Central memory CD4-positive, alpha-beta T cell (primary cell): ENCODE data around the gene UFSP2.
"Not testable (repeated sequence)": the region's sequence is repeated elsewhere in the genome, so short reads cannot be mapped to it uniquely, and the experiment has no call there.

Experiments used
- DNase-seq: peaks from one replicate; pipeline ENCODE4 v3.0.0; 2022

Gene UFSP2

GRCh38 chr4:185381288-185382196 is 44.2 kb downstream of the UFSP2 start:
- no peak for DNase-seq

- DNase-seq: no peak
Observed at GRCh38 chr4:185380320-185380719, 45.4 kb downstream of the UFSP2 start.

GRCh38 chr4:185379326-185380295 is 46.2 kb downstream of the UFSP2 start:
- DNase-seq: no peak

GRCh38 chr4:185378264-185378663 is 47.5 kb downstream of the UFSP2 start:
- DNase-seq: no peak

DNA sequence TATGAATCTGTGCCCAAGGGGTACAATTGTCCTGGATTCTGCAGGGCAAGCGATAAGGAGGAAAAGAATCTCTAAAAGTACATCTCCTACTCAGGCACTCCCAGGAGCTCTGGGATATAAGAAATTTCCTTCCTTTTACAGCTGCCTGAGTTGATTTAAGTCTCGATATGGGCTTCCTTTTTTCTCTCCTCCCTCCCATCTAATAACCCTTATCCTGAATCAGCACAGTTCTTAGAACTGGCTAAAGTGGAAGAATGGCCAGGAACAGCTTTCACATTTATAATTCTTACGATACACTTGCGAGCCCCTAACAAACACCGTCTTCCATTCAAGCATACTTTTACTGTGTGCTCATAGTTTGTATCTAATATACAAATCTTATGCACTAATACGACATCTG is 51.2 kb downstream of the UFSP2 start:
- no peak for DNase-seq

DNA sequence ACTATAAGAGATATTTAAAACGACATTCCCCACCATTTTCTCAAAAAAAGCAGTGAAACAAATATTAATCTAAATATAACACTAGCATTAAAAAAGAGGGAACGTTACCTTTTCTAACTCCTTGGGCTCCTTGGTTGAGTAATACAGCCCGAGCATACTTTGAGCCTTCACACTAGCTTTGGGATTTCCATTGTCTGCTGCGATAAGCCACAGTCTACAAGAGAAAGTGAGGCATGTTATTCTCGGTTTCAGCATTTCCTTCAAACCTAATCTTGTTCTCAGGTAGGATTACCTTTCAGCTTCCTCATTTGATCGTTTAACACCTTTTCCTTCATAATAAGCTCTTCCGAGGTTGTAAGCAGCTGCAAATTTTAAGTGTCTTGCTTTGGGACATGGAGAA is 51.7 kb downstream of the UFSP2 start:
- no peak for DNase-seq

GRCh38 chr4:185371702-185372101 is 54.1 kb downstream of the UFSP2 start:
- DNase-seq: no peak

- DNase-seq: no peak
Observed at GRCh38 chr4:185370268-185370949, 55.4 kb downstream of the UFSP2 start.

DNA sequence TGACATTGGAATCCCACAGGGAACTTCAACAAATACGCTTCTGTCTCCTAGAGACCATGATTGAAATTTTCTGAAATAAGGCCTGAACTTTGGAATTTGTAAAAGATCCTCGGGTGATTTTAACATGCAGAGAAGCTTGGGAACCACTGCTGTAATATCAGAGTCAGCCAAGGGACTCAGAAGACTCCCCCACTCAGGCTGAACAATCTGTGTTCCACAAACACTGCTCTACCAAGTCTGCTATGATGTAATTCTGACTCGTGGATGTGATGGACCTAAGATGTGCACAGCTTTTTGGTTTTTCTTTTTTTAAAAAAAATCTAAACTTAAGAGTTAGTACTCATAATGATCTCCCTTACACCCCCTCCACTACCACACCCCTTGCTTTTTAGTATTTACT is 56.0 kb downstream of the UFSP2 start:
- no peak for DNase-seq

DNA sequence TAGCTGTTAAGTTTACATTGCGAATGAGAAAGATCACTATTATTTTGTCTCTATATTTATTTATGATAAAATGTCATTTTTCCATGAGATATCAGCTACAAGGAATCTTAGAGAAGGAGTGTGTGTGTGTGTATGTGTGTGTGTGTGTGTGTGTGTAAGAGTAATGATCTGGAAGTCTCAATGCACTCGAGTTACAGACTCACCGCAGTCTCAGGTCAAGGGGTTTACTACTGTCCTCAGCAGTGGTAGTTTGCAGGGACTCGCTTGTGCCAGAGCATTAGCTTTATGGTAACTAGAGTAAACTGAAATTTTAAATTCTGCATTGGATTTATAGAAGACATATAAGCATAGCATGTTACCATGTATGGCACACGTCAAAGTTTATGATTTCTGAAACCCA is 60.9 kb downstream of the UFSP2 start:
- DNase-seq: no peak

DNA sequence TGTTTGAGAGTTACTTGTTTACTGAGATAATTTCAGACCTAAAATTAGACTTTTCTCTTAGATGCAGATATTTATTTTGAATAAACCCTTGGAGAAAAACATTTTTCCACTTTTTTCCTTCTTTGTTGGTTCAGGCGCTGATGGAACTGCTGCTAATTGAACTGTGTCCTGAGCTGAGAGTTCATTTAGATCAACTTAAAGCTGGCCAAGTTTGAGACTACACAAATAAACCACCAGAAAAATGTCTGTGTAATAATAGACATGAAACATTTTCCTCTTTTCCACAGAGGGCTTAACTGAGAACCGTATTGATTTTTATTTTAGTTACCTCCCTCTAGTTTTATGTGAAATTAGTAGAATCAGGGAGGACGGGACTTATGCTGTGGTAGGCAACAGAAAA is 62.5 kb downstream of the UFSP2 start:
- no peak for DNase-seq

GRCh38 chr4:185362570-185362969 is 63.2 kb downstream of the UFSP2 start:
- DNase-seq: not testable (repeated sequence)

- DNase-seq: no peak
Observed at GRCh38 chr4:185361872-185362271, 63.9 kb downstream of the UFSP2 start.

DNA sequence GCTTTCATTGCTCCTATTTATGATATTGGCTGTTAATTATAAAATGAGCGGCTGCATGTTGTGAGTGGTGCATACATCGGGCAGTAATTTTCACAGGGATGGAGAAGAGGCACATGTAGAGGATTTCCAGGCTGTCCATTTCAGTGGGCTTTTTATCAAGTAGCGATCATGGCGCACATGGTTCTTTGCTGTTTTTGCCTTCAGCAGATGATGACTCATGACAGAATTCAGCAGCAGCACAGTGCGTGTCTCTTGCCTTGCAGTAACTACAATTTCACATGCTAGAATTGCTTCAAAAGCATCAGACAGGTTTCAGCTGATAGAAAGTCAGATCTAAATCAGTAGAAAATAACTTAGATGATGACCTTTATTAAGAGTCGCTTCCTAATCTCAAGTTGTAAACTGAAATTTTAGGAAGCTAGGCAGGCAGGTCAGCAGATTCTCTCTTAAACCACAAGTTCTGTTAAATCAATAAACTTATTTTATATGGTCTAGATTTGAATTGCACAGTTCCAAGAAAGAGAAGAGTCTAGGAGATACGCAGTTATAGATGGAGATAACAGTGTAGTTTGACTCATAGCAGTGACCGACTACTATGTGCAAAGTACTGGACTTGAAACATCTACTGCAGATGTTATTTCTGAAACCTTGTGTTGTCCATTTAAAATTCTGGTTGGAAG is 65.9 kb downstream of the UFSP2 start:
- no peak for DNase-seq

DNA sequence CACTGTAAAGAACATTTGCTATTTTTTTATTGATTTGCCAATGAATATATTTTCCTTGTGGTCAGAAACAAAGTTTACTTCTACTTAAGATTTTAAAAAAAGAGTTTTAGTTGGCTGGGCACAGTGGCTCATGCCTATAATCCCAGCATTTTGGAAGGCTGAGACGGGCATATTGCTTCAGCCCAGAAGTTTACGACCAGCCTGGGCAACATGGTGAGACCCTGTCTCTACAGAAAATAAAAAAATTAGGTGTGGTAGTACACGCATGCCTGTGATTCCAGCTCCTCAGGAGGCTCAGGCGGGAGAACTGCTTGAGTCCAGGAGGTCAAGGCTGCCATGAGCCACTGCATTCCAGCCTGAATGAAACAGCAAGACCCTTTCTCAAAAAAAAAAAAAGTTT is 66.8 kb downstream of the UFSP2 start:
- DNase-seq: no peak

GRCh38 chr4:185358514-185358913 is 67.2 kb downstream of the UFSP2 start:
- no peak for DNase-seq

GRCh38 chr4:185357733-185358440 is 67.9 kb downstream of the UFSP2 start:
- no peak for DNase-seq

DNA sequence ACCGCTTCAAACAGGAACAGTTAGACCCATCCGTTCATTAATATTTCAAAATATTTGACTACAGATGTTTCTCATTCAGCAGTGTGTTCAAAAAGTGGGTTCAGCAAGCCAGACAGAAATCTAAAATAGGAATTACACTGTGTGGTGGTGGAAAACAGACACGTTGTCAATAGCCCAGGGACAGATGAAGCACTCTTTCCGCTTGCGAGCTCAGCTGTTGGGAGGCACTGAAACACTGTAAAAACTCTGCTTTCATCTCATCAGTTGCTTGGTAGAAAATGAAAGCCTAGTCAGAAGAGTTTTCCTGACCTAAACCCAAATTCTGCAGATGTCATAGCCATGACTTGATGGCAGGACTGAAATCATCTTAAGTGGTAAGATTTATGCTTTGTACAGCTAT is 68.6 kb downstream of the UFSP2 start:
- DNase-seq: no peak

GRCh38 chr4:185352741-185353140 is 73.0 kb downstream of the UFSP2 start:
- no peak for DNase-seq

GRCh38 chr4:185352202-185352601 is 73.6 kb downstream of the UFSP2 start:
- no peak for DNase-seq

- DNase-seq: no peak
Observed at GRCh38 chr4:185351691-185352090, 74.1 kb downstream of the UFSP2 start.
